GM21717 (cell line): ENCODE data around the gene LMTK2.

Experiments
- ATAC-seq: cut with Tn5 transposase; IDR thresholded peaks from one replicate; pipeline ENCODE4 v1.9.1; 2021; ENCODE audit warnings: mild to moderate bottlenecking, moderate library complexity; ENCODE audit not compliant: unreplicated experiment

Gene LMTK2

GRCh38 chr7:98174334-98175259 lies 67.9 kb downstream of the LMTK2 start:
- no peak for ATAC-seq

GRCh38 chr7:98175260-98175940 lies 68.7 kb downstream of the LMTK2 start:
- ATAC-seq: no peak

GRCh38 chr7:98177553-98177952 lies 70.9 kb downstream of the LMTK2 start:
- ATAC-seq: no peak

GRCh38 chr7:98178321-98178720 lies 71.7 kb downstream of the LMTK2 start:
- ATAC-seq: no peak

DNA sequence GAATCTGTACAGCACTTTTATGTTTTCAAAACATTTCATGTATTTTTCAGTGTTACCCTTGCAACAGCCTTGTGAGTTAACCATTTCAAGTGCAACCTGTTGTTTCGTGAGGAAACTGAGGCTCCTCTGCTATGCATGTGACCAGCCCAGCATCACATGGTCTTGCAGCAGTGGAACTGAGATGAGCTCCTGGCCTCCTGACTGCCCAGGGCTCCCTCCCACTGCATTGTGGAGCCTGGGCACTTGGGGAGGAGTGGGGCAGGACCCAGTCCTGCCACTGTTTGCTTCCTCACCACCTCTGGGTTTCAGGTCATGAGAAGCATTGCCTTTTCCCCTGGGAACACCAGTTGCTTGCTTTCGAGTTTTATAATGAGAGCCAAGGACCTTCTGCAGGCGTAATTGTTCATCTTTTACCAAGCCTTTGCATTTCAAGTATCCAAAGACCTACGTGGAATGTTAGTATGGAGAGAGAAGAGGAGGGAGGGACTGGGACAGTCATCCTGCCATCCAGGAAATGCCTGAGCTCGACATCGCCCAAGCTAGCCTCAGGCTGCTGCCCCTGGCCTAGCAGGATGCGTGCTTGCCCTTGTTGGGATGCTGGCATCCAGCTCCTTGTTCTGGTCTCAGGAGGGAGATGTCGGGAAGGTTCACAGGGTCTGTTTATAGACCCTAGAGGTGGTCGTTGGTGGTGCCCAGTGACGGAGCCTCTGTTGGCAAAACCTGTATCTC lies 72.3 kb downstream of the LMTK2 start:
- no peak for ATAC-seq

DNA sequence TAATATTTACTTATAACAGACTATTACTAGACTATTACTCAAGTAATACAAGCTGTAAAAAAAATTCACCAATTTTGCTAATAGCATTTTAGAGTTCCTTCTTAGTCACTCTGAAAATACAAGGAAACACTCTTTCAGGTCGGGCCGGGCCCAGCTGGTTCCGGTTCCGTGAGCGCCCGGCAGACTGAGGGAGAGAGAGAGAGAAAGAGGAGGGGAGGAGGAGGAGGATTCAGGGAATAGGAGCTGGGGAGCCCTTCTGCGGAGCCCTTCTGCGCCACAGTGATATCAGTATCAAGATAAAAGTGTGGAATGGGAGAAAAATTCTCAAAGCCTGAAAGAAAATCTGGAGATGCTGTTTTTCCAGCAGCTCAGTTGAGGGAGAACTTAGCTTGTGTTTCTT lies 74.1 kb downstream of the LMTK2 start:
- ATAC-seq: no peak

GRCh38 chr7:98185101-98185500 lies 78.4 kb downstream of the LMTK2 start:
- no peak for ATAC-seq

DNA sequence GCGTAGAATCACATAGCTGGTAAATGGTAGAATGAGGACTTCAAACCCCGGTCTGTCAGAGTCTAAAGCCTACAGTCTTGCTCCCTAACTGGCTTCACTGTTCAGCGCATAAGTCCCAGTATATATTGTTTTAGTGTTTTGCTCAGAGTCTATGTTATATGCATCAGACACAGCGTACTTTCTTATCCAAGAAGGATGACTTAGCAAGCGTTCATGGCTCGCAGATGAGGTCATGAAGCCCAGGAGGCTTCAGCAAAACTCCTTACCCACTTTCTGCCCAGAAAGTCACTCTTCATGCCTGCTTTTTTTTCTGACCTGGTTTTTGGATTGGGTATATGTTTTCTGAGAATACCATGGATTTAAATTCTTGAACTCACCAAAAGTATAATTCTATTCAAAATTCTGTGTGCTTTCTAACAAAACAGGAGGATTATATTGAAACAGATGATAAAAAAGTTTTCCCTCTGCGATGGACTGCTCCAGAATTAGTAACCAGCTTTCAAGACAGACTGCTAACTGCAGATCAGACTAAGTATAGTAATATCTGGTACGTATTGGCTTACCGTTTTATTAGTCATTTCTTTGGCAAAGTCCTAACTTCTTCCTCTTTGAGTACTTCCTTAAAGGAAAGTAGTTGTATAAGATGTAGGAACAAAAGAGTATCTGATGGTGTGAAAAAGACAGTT lies 79.9 kb downstream of the LMTK2 start:
- ATAC-seq: no peak

GRCh38 chr7:98187138-98187502 lies 80.5 kb downstream of the LMTK2 start:
- no peak for ATAC-seq

DNA sequence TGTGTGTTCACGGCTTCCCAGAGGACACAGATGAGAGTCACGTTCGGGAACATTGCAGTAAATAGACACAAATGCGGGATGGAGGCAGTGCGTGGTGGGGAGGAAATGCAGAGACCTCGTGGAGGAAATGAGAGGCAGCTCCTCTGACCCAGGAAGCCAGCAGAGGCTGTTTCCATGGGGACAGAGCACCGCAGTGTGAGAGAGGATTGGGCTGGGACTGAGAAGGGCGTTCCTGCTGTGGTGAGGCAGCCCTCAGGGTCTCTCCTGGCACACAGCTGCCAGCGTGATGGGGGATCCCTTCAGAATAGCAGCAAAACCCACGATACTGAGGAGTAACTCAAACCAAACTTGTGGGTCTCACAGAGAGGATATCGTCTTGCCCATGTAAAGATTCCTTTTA lies 82.9 kb downstream of the LMTK2 start:
- no peak for ATAC-seq

DNA sequence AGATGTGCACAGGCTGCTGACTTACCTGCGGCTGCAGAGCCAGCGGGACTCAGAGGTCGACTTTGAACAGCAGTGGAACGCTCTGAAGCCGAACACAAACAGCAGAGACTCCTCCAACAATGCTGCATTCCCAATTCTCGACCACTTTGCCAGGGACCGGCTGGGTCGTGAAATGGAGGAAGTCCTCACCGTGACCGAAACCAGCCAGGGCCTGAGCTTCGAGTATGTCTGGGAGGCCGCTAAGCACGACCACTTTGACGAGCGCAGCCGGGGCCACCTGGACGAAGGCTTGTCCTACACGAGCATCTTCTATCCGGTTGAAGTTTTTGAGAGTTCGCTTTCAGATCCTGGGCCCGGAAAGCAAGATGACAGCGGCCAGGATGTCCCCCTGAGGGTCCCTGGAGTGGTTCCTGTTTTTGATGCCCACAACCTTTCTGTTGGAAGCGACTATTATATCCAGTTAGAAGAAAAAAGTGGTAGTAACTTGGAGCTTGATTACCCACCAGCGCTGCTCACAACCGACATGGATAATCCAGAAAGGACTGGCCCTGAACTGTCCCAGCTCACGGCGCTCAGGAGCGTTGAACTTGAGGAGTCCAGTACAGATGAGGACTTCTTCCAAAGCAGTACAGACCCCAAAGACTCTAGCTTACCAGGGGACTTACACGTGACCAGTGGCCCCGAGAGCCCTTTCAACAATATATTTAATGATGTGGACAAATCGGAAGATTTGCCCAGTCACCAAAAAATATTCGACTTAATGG lies 85.2 kb downstream of the LMTK2 start:
- ATAC-seq: no peak

DNA sequence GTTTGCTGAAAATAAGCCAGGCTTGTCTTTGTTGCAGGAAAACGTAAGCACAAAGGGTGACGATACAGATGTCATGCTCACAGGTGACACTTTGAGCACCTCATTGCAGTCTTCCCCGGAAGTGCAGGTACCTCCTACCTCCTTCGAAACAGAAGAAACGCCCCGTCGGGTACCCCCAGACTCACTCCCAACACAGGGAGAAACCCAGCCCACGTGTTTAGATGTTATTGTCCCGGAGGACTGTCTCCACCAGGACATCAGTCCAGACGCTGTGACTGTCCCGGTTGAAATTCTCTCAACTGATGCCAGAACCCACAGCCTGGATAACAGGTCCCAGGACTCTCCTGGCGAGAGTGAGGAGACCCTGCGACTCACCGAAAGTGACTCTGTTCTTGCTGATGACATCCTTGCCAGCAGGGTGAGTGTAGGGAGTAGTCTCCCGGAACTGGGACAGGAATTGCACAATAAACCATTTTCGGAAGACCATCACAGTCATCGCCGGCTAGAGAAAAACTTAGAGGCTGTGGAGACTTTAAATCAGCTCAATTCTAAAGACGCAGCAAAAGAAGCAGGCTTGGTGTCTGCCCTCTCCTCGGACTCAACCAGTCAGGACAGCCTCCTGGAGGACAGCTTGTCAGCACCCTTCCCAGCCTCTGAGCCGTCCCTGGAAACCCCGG lies 86.3 kb downstream of the LMTK2 start:
- ATAC-seq: no peak

DNA sequence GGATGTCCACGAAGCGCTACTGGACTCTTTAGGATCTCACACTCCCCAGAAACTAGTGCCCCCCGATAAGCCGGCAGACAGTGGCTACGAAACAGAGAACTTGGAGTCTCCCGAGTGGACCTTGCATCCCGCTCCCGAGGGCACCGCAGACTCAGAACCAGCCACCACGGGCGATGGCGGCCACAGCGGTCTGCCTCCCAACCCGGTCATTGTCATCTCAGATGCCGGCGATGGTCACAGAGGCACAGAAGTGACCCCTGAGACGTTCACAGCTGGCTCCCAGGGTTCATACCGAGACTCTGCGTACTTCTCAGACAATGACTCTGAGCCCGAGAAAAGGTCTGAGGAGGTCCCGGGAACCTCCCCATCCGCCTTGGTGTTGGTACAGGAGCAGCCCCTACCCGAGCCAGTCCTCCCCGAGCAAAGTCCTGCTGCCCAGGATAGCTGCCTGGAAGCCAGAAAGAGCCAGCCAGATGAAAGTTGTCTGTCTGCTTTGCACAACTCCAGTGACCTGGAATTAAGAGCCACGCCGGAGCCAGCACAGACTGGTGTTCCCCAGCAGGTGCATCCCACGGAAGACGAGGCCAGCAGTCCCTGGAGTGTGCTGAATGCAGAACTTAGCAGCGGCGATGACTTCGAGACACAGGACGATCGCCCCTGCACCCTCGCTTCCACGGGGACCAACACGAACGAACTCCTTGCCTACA lies 87.0 kb downstream of the LMTK2 start:
- no peak for ATAC-seq

- no peak for ATAC-seq
Measured at GRCh38 chr7:98194186-98194585, 87.5 kb downstream of the LMTK2 start.

- ATAC-seq: no peak
Measured at GRCh38 chr7:98194672-98195457, 88.2 kb downstream of the LMTK2 start.

DNA sequence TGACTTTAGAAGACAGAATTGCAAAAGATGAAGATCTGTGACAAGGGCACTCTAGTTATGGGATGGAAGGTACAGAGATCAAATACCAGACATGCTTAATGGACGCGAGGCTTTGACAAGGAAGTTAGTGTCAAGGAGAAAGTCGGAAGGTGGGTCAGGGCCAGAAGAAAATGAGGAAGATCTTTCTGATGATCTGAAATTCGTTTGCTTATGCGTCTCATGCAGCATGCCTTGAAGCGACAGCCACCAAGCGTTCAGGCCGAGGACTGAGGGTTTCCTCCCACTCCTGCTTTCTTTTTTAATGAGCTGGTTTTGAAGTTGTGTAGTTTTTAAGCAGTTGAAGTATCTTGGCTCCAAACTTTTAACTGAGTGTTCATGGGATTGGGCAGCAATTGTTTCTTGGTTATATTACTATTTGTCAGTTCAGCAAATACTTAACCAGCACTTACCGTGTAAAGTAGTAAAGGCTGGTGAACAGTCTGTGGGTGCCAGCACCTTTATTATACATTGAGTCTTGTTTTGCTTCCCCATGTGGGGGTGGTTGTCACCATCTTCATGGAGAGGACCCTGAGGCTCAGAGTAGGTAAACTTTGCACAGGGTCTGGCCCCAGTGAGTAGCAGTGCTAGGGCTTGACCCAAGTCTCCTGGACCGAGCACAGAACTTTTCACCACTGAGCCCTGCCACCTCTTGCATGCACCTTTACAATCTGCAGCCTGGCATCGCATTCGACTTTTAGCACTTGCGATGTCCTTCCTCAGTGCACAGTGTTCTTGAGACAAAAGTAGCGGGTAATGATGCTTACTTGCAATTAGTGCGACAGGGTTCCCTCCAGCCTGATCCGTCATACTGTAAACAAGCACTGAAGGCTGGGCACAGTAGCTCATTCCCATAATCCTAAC lies 90.3 kb downstream of the LMTK2 start:
- ATAC-seq: no peak

DNA sequence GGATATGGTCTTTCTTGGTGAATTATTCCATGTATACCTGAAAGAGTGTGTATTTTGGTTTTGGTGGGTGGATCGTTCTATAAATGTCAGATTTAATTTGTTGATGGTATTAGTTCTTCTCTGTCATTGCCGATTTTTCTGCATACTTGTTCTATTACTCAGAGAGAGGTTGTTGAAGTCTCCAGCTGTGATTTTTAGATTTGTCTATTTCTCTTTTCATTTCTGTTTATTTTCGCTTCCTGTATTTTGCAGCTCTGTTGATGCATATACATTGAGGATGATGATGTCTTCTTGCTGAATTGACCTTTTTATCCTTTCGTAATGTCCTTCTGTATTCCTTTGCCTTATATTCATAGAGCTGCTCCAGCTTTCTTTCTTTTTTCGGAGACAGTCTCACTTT lies 92.5 kb downstream of the LMTK2 start:
- ATAC-seq: no peak
